Stimulated activated CD8-positive, alpha-beta memory T cell treated with anti-CD3 and anti-CD28 coated beads, Interleukin-7, amount 100 ng/mL, for 1 hour (primary cell): ENCODE results near the gene MBD3.

Experiments
- DNase-seq, 2 donors: peaks; one replicate each; pipeline ENCODE4 v3.0.0-alpha.2; 2020; ENCODE audit warnings: low read depth in 2 of 2

MBD3 gene

DNA sequence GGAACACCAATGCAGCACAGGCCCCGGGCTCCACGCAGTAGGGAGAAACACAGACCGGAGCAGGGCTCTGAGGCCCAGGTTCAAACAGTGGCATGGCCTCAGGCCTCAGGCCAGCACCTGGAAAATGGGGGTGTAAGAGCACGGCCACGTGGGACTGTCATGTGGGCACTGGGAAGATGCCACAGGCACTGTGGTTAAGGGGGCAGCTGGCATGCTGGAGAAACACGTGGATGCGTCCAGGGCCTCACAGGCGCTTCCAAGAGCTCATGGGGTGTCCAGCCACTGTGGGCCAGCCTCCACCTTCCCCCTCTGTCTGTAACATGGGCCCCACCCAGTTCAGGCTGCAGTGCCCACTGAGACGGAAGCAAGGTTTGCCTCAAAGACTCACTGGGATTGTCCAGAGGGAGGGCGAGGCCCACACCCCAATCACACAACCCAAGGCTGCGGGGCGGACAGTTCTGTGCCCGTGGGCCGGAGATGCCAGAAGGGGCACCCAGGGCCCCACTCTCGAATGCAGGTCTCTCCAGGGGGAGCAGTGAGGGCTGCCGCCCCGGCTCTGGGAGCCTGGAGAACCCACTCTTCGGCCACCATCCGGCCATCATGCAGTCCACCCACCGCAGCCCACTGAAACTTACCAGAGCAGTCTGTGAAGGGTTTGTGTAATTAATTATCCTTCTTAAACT is 6.3 kb upstream of the MBD3 start:
- DNase-seq: no peak

DNA sequence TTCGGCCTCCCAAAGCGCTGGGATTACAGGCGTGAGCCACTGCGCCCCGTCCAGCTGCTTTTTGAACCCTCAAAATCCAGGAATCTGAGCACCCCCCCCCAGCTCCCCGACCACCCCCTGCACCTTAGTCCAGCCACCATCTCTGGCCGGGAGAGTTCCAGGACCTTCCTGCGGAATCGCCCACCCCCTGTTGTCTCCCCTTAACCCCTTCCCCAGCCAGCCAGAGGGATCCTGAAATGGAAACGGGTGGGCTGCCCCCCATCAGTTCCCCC is 772 bp upstream of the MBD3 start:
- DNase-seq: no peak

DNA sequence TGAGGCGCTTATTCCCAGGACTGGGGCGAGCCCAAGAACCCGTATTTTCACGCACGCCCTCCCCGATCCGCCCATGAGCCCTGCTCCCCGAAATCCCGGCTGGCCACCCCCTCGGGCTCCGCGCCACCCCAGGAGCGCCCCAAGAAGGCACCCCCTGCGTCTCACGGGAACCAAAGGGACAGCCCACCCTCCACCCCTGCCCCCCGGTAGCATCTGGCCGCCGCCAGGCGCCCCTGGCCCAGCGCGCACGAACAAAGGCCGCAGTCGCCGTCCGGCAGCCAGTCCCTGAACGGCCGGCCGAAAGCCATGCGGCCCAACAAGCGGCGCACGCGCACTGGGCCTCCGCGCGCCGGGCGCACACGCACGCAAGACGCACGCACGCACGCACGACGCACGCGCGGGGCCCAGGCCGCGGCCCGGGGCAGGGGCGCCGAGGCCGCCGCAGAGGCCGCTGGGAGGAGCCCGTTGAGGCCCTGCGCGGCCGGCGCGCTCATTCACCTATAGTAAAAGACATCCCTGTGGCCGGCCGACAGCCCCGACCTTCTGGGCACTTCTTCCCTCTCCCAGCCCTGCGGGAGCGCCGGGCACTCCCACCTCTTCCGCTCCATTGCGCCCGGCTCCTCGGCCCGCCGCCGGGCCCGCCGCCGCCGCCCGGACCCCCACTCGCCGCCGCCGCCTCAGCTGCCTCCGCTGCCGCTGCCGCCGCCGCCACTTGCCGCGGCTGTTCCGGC is 476 bp downstream of the MBD3 start:
- DNase-seq: peak; percentile 60 to 67

- DNase-seq: no peak
Observed at GRCh38 chr19:1591421-1592023, 1.1 kb downstream of the MBD3 start.

GRCh38 chr19:1590641-1591397 is 1.8 kb downstream of the MBD3 start:
- no peak for DNase-seq

DNA sequence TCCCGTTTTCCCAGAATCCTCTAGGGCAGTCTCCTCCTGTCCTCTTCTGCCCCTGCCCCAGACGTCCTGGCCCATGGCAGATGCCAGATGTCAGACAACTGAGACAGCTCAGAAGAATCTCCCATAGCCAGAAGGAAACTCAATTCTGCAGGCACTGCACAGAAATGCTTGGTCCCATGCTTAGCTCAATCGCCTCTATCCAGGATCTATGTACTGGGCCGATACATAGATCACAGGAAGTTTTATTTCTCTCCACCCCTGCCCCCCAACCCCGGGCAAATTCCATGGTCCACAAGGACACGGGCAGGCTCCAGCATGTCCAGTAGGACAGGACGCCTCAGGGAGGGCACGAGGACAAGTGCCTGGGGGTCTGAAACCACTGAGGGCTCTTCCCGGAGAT is 4.8 kb downstream of the MBD3 start:
- DNase-seq: no peak

GRCh38 chr19:1585243-1585580 is 7.5 kb downstream of the MBD3 start:
- DNase-seq: no peak

GRCh38 chr19:1584500-1585242 is 8.0 kb downstream of the MBD3 start:
- no peak for DNase-seq

DNA sequence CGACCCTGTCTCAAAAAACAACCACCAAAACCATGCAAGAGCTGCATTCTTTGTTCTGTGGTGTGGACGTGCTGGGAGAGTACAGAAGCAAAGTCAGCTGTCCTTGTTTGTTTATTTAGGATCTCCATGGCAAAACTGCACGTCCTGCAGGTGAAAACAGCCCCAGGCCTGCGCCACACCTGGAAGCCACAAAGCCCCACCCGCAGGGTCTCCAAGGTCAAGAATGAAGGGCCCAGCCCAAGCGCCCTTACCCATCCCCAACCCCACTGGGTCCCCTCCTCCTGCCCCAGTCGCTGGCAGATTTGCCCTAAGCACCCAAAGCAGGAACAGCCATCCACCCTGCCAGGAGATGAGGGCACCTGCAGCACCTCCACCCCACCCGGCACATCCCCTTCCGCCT is 10.5 kb downstream of the MBD3 start:
- DNase-seq: no peak

GRCh38 chr19:1580957-1581356 is 11.7 kb downstream of the MBD3 start:
- DNase-seq: no peak

- no peak for DNase-seq
Observed at GRCh38 chr19:1580382-1580781, 12.3 kb downstream of the MBD3 start.

DNA sequence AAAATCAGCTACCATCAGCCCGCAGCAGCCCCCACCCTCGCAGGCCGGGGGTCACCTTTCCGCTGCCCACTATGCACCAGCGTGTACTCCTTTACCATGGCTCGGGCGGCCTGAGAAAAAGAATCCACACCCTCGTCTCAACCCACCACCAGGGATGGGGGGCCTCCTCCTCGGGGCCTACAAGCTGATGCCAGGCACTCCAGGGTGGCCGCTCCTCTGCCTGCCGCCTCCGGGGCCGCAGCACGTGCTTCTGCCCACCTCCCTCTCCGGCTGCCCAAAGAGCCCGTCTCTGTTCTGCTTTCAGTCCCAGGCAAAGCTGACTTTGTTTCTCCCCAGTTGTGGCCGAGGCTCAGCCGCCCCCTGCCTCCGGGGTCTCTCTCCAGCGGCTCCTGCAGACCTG is 13.4 kb downstream of the MBD3 start:
- DNase-seq: no peak

- DNase-seq: no peak
Observed at GRCh38 chr19:1577929-1578618, 14.6 kb downstream of the MBD3 start.

DNA sequence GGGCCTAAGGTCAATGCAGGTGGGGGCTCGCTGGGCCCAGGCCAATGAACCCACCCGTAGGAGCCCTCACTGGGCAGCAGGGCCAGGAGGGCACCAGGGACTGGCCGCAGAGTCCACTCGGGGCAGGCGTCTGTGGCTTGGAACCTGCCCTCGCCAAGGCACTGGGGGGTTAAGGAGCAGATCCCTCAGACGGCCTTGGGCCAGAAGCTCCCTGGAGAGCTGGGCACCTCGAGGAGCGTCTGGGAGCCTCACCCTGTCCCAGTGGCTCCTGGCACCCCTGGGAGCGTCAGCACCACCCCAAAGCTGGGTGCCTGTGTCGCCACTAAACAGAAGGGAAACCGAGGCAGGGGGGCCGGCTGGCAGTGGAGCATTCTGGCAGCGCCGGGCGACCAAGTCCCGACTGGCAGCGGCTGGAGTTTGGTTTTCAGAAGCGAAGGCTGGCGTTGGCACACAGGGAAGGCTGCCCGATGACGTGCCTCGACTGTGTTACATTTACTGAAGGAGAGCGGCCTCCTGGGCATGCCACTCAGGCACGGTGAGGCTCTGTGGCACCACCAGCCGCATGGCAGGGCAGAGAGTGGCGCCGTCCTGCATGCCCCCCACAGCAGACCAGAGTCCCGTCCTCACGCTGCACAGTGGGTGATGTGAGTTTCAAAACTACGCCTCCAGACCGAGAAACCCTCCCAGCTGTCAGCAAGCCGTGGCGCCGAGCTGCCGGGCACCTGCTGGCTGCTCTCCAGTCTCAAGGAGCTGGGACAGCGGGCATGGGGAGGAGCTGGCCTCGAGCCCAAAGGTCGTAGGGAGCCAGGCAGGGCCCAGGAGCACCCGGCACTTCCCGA is 15.4 kb downstream of the MBD3 start:
- DNase-seq: no peak

GRCh38 chr19:1576242-1577089 is 16.2 kb downstream of the MBD3 start:
- no peak for DNase-seq

DNA sequence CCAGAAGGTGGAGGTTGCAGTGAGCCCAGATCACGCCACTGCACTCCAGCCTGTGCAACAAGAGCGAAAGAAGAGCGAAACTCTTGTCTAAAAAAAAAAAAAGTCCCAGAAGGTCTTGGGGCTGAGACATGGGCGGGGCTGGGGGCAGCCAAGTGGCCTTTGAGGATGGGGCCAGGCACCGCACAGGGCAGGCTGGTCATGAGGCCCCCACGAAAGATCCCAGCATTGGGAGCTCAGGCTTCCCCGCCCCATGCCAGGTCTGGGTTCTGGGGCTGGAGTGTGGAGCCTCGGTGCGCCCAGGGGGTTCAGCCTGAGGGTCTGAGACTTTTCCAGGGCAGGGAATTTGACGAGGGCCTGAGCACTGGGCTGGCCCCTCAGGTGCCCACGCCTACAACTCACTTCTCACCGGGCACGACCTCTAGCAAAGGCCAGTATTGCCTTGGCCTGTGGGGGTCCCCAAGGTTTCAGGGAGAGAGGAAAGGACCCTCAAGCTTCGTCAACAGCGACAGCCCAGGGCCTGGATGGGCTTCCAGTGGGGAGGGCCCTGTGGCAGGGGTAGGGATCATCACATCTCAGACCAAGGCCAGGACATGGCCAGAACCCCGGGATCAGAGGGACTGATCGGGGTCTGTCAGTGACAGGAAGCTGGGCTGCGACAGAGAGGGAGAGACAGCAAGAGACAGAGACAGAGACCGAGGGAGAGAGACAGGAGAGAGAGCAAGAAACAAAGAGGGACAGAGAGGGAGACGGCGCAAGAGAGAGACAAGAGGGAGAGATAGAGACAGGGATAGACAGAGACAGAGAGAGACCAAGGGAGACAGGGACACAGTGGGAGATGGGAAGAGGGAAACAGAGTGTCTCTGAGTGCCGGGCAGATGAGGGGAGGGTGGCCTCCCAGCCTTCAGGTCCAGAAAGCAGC is 17.1 kb downstream of the MBD3 start:
- DNase-seq: no peak

GRCh38 chr19:1574354-1575136 is 18.1 kb downstream of the MBD3 start:
- no peak for DNase-seq

DNA sequence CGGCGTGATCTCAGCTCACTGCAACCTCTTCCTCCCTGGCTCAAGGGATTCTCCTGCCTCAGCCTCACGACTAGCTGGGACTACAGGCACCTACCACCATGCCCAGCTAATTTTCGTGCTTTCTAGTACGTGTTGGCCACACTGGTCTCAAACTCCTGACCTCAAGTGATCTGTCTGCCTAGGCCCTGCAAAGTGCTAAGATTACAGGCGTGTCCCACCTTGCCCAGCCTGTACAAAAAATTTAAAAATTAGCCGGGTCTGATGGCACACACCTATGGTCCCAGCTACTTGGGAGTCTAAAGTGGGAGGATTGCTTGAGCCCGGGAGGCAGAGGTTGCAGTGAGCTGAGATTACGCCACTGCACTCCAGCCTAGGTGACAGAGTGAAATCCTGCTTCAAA is 19.9 kb downstream of the MBD3 start:
- no peak for DNase-seq
